Activated T-cell treated with anti-CD3 and anti-CD28 coated beads, Interleukin-2, amount 50 U/mL, for 72 hours (primary cell): ENCODE results near the gene ZSWIM7. TPM values are rescaled to one million over a fixed set of nuclear protein-coding genes. Genes with fewer than 3 reads are reported as not detected.

Experiments
- ATAC-seq, 2 donors: fragments of 150-1000 bp; cut with Tn5 transposase; replicated peaks in 1 of 2; 2 replicates each; pipeline ENCODE4 v1.10.0; 2021; ENCODE audit warnings: moderate library complexity in 2 of 2, mild to moderate bottlenecking in 1 of 2
- DNase-seq, 2 donors: peaks; one replicate each; pipeline ENCODE4 v3.0.0; 2021 to 2022; ENCODE audit warnings: mixed read lengths in 1 of 2
- H3K27ac Mint-ChIP-seq: one replicate; pipeline ENCODE4 v1.8.0; 2022; ENCODE audit warnings: mild to moderate bottlenecking, moderate library complexity, mixed read lengths
- H3K27me3 Mint-ChIP-seq: one replicate; pipeline ENCODE4 v1.8.0; 2022; ENCODE audit warnings: low read depth, mixed read lengths
- H3K36me3 Mint-ChIP-seq, 2 donors: one replicate each; pipeline ENCODE4 v1.8.0; 2022; ENCODE audit warnings: mixed read lengths in 2 of 2, mild to moderate bottlenecking in 1 of 2; ENCODE audit not compliant: insufficient read depth in 2 of 2
- H3K4me1 Mint-ChIP-seq: one replicate; pipeline ENCODE4 v1.8.0; 2022; ENCODE audit warnings: low read depth, mixed read lengths
- H3K4me3 Mint-ChIP-seq, 2 donors: one replicate each; pipeline ENCODE4 v1.8.0; 2022; ENCODE audit warnings: mild to moderate bottlenecking in 2 of 2, mixed read lengths in 2 of 2, moderate library complexity in 2 of 2
- H3K9me3 Mint-ChIP-seq, 2 donors: one replicate each; pipeline ENCODE4 v1.8.0; 2022; ENCODE audit warnings: mixed read lengths in 2 of 2
- total RNA-seq, 2 donors: library from RNA; stranded (reverse); gene quantifications; one replicate each; pipeline ENCODE4 v1.2.3, GENCODE V29; 2022

The ZSWIM7 gene
- total RNA-seq, 2 donors from 2014 or later, result 14.2 to 14.6 TPM

DNA sequence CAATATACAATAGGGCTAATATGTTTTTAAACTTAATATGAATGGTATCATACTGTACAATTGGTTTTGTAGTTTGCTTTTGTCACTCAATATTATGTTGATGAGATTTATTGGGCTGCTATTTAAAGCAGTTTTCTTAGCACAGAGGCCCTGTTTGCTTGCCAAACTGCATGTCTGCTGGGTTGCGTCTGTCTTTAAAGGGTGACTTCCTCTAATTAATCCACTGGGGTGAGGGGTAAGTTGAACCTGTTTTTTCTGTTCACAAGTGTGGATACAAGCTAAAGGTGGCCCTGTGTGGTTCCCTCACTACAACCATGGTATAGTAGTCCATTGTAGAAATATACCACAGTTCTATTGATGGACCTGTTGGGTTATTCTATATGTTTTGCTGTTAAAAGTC is 19.8 kb upstream of the ZSWIM7 start:
- Mint-ChIP-seq H3K9me3 (no peaks in the 10 kb centered on the region), H3K27ac (no peak overlapping the region), H3K27me3 (no peaks in the 10 kb centered on the region), H3K4me3 (no peak overlapping the region), H3K36me3 (peaks cover 5 to 22% of the 10 kb centered on the region in 2 donors), H3K4me1 (peaks cover 4% of the 10 kb centered on the region)
- DNase-seq (no peak), ATAC-seq (no peak)

DNA sequence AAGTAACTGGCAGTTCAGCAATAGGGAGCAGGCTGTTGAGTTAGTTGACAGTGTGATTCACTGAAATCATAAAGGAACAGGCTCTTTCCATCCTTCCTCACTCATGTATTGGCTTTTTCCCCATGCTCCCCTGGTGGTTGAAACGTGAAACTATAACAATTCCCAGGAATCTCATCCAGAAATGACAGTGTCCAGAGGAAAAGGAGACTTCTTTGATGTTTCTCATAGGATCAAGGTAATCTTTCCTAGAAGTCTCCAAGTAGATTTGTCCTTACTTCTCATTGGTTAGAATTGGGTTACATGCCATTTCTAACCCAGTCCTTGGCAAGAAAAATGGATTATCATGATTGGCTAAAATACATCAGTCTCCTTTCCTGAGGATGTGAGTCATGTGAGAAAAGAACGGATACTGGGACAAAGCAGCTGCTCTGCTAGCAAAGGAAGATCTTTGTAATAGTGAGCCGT is 14.5 kb upstream of the ZSWIM7 start:
- no peak for ATAC-seq
- no peak for DNase-seq
- Mint-ChIP-seq H3K27me3 (no peaks in the 10 kb centered on the region), H3K36me3 (peaks cover 4 to 19% of the 10 kb centered on the region in 2 donors), H3K4me3 (no peak overlapping the region), H3K9me3 (no peaks in the 10 kb centered on the region), H3K27ac (no peak overlapping the region), H3K4me1 (peaks cover 12% of the 10 kb centered on the region)

DNA sequence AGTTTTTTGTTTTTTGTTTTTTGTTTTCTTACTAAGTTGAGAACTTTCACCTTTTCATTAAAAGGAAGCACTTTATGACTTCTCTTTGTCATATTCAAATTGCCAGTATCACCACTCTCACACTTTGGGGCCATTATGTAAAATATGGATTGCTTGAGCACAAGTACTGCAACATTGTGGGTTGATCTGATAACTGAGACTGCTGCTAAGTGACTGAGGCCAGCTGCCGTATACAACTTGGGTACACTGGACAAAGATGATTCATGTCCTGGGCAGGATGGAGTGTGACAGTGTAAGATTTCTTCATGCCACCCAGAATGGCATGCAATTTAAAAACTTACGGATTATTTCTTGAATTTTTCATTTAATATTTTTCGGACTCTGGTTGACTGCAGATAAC is 7.9 kb upstream of the ZSWIM7 start:
- ATAC-seq, result peak; percentile 73 to 90
- no peak overlapping the region for H3K4me3 Mint-ChIP-seq
- peaks cover 24% of the 10 kb centered on the region for H3K4me1 Mint-ChIP-seq
- no peaks in the 10 kb centered on the region for H3K9me3 Mint-ChIP-seq
- peak; percentile 8 for DNase-seq
- H3K36me3 Mint-ChIP-seq, result peaks cover 20 to 53% of the 10 kb centered on the region in 2 donors
- no peaks in the 10 kb centered on the region for H3K27me3 Mint-ChIP-seq
- H3K27ac Mint-ChIP-seq, result peak overlapping the region; percentile 37

DNA sequence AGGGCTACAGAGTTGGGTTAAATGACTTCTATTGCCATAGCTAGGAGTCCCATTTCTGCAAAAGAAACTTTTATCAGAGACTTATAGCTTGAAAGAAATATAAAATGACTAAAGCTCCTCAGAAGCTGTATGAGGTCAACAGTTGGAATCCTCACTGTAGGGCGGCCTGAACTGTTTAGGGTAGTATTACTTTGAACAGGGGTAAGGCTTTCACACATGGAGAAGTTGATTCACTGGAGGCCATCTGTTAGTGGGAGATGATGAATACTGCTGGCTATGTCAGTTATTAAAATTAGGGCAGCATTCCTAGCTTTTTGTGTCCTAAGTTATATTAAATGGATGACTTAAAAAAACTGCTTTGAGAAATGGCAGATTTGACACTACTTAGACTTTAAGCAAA is 6.1 kb upstream of the ZSWIM7 start:
- DNase-seq, result no peak
- no peaks in the 10 kb centered on the region for H3K27me3 Mint-ChIP-seq
- ATAC-seq, result no peak
- H3K27ac Mint-ChIP-seq, result no peak overlapping the region
- peaks cover 0 to 1% of the 10 kb centered on the region in 2 donors for H3K9me3 Mint-ChIP-seq
- peaks cover 33% of the 10 kb centered on the region for H3K4me1 Mint-ChIP-seq
- H3K36me3 Mint-ChIP-seq, result peaks cover 29 to 67% of the 10 kb centered on the region in 2 donors
- no peak overlapping the region for H3K4me3 Mint-ChIP-seq

DNA sequence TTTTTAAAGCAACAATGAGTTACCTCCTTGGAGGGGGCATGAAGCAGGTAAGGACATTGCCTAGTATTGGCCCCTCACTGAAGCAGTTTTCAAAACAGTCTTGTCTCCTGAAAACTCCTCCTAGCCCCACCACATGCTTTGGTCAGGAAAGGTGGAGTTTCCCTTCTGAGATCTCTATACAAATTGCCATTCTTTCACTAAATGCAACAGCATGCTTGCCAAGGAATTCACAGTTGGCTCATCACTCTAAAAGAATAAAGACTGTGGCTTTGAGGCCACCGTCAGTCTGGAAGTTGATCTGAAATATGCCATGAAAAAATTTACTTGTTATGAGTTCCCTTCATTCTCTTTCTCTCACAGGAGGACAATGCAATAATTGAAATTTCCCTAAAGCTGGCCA is 4.3 kb upstream of the ZSWIM7 start:
- DNase-seq (no peak), ATAC-seq (no peak)
- H3K4me3 Mint-ChIP-seq, result no peak overlapping the region
- peaks cover 0 to 1% of the 10 kb centered on the region in 2 donors for H3K9me3 Mint-ChIP-seq
- H3K36me3 Mint-ChIP-seq, result peaks cover 31 to 65% of the 10 kb centered on the region in 2 donors
- peaks cover 35% of the 10 kb centered on the region for H3K4me1 Mint-ChIP-seq
- H3K27ac Mint-ChIP-seq, result no peak overlapping the region
- no peaks in the 10 kb centered on the region for H3K27me3 Mint-ChIP-seq

DNA sequence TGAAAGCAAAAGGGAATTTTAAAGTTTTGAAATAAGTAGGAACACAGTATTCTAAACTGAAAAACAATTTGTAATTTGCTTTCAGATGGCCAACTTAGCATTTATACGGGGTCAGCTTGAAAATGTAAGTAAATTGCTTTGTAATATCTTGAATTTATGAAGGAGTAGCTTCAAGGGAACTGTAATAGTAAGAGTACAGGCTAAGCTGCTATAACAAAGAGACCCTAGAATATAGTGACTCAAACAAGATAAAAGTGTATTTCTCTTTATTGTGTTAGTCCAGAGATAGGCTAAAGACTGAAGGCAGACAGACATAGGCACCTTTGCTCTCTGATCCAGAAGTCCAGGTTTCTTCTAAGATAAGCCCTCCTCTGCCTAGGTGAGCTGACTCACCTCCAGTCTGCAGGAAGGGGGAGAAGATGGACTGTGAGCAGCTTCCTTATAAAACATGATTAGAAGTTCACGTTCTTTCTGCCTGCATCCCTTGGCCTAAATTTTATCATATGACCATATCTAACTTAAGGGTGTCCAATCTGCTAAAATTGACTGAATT is 3.3 kb upstream of the ZSWIM7 start:
- Mint-ChIP-seq H3K27ac (no peak overlapping the region), H3K9me3 (peaks cover 0 to 1% of the 10 kb centered on the region in 2 donors), H3K27me3 (no peaks in the 10 kb centered on the region), H3K4me1 (peaks cover 25% of the 10 kb centered on the region), H3K4me3 (no peak overlapping the region), H3K36me3 (peaks cover 20 to 55% of the 10 kb centered on the region in 2 donors)
- DNase-seq (no peak), ATAC-seq (no peak)

DNA sequence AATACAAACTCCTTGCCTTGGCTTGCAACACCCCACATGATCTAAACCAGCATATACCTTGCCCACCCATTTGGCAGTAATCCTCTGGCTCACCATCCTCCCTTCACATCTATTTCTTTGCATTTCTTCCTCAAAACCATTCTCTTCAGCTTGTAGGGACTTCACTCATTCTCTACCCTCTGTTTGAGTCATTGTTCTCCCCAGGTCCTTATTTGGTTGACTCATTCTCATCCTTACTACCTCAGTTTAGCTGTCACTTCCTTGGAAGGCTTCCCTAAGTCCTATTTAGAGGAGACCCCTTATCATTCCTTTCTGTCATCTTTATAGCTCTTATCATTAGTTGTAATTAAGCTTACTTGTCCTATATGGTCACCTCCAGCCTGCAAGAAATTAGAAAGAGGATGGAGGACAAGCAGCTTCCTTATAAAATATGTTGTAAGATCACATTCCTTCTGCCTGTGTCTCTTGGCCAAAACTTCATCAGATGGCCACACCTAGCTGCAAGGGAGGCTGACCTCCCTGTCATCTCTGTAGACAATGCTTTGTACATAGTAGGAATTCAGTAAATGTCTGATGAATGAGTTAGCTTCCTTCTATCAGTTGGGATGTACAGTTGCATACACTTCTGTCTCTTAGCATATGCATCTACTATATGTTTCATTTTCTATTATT is 1.9 kb upstream of the ZSWIM7 start:
- H3K9me3 Mint-ChIP-seq, result peaks cover 0 to 1% of the 10 kb centered on the region in 2 donors
- peak overlapping the region; percentile 64 for H3K27ac Mint-ChIP-seq
- H3K4me1 Mint-ChIP-seq, result peaks cover 30% of the 10 kb centered on the region
- peaks cover 17 to 47% of the 10 kb centered on the region in 2 donors for H3K36me3 Mint-ChIP-seq
- peak overlapping the region; percentile 95 to 96 for H3K4me3 Mint-ChIP-seq
- no peaks in the 10 kb centered on the region for H3K27me3 Mint-ChIP-seq
- ATAC-seq (peak in 1 of 2 donors; percentile 1), DNase-seq (no peak)

DNA sequence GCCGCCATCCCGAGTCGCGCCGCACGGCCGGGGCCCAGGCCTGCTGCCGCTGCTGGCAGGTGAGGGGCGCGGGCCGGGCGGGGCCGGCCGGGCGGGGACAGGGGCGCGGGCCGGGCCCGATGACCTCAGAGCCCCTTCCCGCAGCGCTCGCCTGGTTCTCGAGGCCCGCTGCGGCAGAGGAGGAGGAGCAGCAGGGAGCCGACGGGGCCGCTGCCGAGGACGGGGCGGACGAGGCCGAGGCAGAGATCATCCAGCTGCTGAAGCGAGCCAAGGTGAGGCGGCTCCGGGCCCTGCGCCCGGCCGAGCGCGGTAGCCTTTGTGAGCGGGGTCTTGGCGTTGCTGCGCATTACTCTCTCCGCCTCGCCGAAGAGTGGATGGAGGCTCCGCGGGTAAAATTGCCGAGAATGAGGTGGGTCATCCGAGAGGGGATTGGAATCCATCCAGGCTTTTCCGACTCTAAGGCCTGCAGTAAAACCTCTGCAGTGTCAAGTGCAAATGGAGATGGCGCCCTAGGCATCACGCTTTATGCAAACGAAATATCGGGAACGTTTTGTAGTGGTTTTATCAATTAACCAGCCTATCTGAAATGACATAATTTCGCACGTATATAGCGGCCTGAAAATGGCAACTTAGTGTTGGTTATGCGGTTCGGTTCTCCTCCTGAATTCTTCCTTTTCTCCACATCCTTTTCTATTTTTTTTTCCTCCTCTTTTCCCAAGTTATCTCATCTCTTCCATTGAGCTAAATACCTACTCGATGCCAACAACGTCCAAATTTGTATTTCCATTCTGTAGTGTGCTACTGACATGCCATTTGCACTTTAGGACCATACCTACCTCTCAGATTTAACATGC is 697 bp upstream of the ZSWIM7 start:
- H3K9me3 Mint-ChIP-seq, result peaks cover 0 to 1% of the 10 kb centered on the region in 2 donors
- H3K4me3 Mint-ChIP-seq, result peak overlapping the region; percentile 95 to 96
- no peaks in the 10 kb centered on the region for H3K27me3 Mint-ChIP-seq
- H3K27ac Mint-ChIP-seq, result peak overlapping the region; percentile 64
- peaks cover 17 to 40% of the 10 kb centered on the region in 2 donors for H3K36me3 Mint-ChIP-seq
- ATAC-seq, result peak in 1 of 2 donors; percentile 49
- DNase-seq, result peak in 1 of 2 donors; percentile 55
- H3K4me1 Mint-ChIP-seq, result peaks cover 30% of the 10 kb centered on the region

DNA sequence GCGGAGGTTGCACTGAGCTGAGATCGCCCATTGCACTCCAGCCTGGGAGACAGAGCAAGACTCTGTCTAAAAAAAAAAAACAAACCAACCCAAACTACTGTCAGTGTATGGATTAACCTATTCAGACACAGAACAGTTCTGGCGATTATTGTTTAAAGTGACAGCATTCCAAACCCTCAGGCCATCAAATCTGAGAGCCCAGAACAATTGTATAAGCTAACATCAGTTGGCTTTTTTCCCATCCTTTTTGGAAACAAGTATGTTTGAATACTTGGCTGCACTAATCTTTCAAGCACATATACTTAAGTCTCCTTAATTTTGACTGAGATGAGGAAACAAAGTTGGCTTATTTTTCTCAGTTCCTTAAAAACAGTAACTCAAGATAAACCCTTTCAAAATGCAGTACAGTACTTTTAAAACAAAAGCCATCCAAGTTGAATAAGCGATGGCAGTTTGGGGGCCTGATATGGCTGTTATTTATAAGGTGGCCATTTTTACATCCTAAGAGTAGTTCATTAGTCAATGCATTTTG is 1.4 kb downstream of the ZSWIM7 start:
- peak overlapping the region; percentile 81 to 95 for H3K4me3 Mint-ChIP-seq

DNA sequence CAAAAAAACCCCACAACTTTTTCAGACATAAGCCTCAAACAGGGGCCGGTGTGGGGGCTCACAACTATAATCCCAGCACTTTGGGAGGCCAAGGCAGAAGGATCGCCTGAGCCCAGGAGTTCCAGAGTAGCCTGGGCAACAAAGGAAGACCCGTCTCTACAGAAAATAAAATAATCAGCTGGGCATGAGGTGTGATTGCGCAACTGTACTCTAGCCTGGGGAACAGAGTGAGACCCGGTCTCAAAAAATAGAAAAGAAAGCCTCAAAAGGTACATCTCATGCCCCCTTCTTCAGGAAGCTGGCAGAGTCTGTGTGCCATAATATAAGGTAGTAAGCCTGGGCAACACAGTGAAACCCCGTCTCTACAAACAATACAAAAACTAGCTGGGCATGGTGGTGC is 3.2 kb downstream of the ZSWIM7 start:
- no peaks in the 10 kb centered on the region for H3K27me3 Mint-ChIP-seq
- no peak for ATAC-seq
- no peak overlapping the region for H3K4me3 Mint-ChIP-seq
- no peaks in the 10 kb centered on the region for H3K9me3 Mint-ChIP-seq
- peaks cover 15% of the 10 kb centered on the region for H3K4me1 Mint-ChIP-seq
- no peak for DNase-seq
- no peak overlapping the region for H3K27ac Mint-ChIP-seq
- H3K36me3 Mint-ChIP-seq, result peaks cover 9% of the 10 kb centered on the region in 2 donors

More for the DNA sequence above, 1.4 kb downstream of the ZSWIM7 start:
- peaks cover 30% of the 10 kb centered on the region for H3K4me1 Mint-ChIP-seq
- no peak overlapping the region for H3K27ac Mint-ChIP-seq
- peaks cover 0 to 1% of the 10 kb centered on the region in 2 donors for H3K9me3 Mint-ChIP-seq
- DNase-seq (no peak), ATAC-seq (no peak)
- H3K36me3 Mint-ChIP-seq, result peaks cover 16 to 24% of the 10 kb centered on the region in 2 donors
- no peaks in the 10 kb centered on the region for H3K27me3 Mint-ChIP-seq

DNA sequence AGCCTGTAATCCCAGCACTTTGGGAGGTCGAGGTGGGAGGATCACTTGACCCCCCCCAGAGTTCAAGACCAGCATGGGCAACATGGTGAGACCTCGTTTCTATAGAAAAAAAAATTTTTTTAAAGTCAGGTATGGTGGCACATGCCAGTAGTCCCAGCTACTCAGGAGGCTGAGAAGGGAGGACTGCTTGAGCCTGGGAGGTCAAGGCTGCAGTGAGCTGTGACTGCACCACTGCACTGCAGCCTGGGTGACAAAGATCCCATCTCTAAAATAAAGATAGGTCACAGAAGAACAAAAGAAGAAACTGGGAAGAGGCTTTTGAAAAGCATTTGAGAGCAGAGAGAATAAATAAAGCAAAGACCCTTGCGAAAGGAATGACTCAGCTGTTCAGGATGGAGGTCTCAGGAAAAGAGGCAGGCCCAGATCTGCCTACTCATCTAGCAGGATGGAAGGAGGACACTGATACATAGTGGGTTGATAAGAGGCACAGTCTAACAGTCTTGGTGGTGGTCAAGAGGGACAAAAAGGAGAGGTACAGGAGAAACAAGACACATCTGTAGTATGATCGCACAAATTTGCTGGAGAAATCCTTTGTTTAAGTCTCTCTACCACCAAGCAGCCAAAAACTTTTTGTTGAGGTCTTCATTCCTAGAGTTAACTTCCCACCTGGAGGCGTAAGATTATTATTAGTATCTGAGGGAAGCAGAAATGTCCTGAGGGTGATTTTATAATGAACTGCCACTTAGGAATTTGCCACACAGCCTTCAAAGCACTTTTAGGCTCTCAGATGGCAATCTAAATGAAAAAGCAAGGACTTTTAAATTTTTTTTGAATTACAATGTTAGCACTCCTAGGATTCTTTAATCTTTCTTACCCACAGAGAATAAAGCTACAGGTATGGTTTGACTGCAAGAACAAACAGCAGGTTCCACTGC is 17.6 kb downstream of the ZSWIM7 start:
- Mint-ChIP-seq H3K4me3 (no peak overlapping the region), H3K36me3 (peaks cover 10 to 12% of the 10 kb centered on the region in 2 donors), H3K9me3 (no peaks in the 10 kb centered on the region), H3K4me1 (peaks cover 20% of the 10 kb centered on the region), H3K27ac (no peak overlapping the region), H3K27me3 (no peaks in the 10 kb centered on the region)
- no peak for DNase-seq
- peak in 1 of 2 donors; percentile 9 for ATAC-seq

DNA sequence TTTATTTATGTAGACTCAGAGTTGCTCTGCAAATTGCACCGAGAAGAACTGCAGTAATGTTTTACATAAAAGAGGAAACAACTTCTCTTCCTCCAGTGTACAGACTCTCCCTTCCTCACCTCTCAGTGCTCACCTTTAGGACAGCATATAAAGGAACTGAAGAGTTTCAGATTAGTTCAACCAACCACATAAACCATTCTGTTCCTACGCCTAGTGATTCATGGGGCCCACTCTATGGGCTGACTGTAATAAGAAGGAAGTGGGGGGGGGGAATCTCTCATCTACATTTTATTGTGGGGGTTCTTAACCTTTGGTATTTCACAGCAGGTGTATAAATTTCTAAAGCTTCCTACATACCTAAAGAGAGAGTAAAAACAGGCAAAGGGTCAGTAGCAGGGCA is 18.3 kb downstream of the ZSWIM7 start:
- DNase-seq (peak; percentile 29 to 43), ATAC-seq (peak; percentile 100)
- Mint-ChIP-seq H3K4me1 (peaks cover 20% of the 10 kb centered on the region), H3K27me3 (no peaks in the 10 kb centered on the region), H3K36me3 (peaks cover 10 to 14% of the 10 kb centered on the region in 2 donors), H3K27ac (no peak overlapping the region), H3K4me3 (peak overlapping the region; percentile 15 to 35), H3K9me3 (no peaks in the 10 kb centered on the region)
